ENCODE results near the gene NLRP6.

GRCh38 chr11:315516-315994 is 37.3 kb downstream of the NLRP6 start:
- TF ChIP-seq CTCF (conservative IDR thresholded peaks at IDR 0.05) (no peak), EZH2 (IDR thresholded peaks at IDR 0.05; ENCODE audit: low read depth) (no peak)

All from PC-9 (cell line).